Calu3 (cell line): ENCODE data around the gene FAM161B. TPM values are rescaled to one million over a fixed set of nuclear protein-coding genes. Genes with fewer than 3 reads are reported as not detected.

Experiments
- BruUV-seq: library from RNA; stranded (reverse); fragments of 400-500 nt; replicated peaks from 2 replicates; lab custom pipeline; 2021; lab: Mats Ljungman, UMichigan
- CTCF ChIA-PET: fragments of 300-600 bp; sonication (Branson Sonifier 250); formaldehyde crosslinking; loops from one replicate; lab custom pipeline; 2022; ENCODE audit warnings: antibody characterized with exemption; lab: Charles Lee
- DNase-seq: peaks from one replicate; pipeline ENCODE4 v3.0.0; 2022
- H3K27ac Mint-ChIP-seq: one replicate; pipeline ENCODE4 v1.8.0; 2022; ENCODE audit warnings: mixed read lengths; ENCODE audit not compliant: unreplicated experiment
- H3K27me3 Mint-ChIP-seq: one replicate; pipeline ENCODE4 v1.8.0; 2022; ENCODE audit warnings: mixed read lengths; ENCODE audit not compliant: unreplicated experiment
- H3K36me3 Mint-ChIP-seq: one replicate; pipeline ENCODE4 v1.8.0; 2022; ENCODE audit warnings: mild to moderate bottlenecking, moderate library complexity, mixed read lengths; ENCODE audit not compliant: insufficient read depth, unreplicated experiment
- H3K4me1 Mint-ChIP-seq: one replicate; pipeline ENCODE4 v1.8.0; 2022; ENCODE audit warnings: mild to moderate bottlenecking, low read depth, mixed read lengths; ENCODE audit not compliant: unreplicated experiment
- H3K4me3 Mint-ChIP-seq: one replicate; pipeline ENCODE4 v1.8.0; 2022; ENCODE audit warnings: mild to moderate bottlenecking, low read depth, moderate library complexity, mixed read lengths; ENCODE audit not compliant: unreplicated experiment
- H3K9me3 Mint-ChIP-seq: one replicate; pipeline ENCODE4 v1.8.0; 2022; ENCODE audit warnings: low read depth, mixed read lengths; ENCODE audit not compliant: unreplicated experiment
- intact Hi-C: fragments of 100-400 bp; cut with micrococcal nuclease; formaldehyde crosslinking; loops from one replicate; pipeline ENCODE4 v1.10.0; 2022; ENCODE audit not compliant: unreplicated experiment
- total RNA-seq: library from RNA; stranded (reverse); gene quantifications from 2 replicates; pipeline ENCODE4 v1.2.3, GENCODE V29; 2022
- TF ChIP-seq, protein P1 (sequence below): fragments of 200-600 bp; IDR thresholded peaks from one replicate; pipeline ENCODE4 v1.8.0; 2022; ENCODE audit warnings: antibody characterized with exemption; ENCODE audit not compliant: unreplicated experiment

FAM161B gene
- total RNA-seq, 1 experiment from 2014 or later, result 1.6 TPM

DNA sequence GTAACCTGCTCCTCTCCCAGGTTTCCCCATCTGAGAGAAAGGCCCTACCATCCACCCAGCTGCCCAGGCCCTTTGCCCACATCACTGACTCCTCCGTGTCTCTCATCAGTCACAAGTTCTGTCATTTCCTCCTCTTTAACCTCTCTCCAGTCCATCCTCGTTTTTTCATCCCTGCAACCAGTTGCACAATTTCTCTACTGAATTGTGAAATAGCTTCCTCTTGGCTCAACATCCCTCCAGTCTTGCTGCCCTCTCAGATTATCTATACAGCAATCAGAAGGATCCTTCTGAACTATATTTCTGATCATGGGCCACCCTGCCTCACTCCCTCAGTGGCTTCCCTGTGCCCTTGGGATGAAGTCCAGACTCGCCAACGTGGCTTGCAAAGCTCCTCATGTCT lies 6.8 kb downstream of the FAM161B start:
- H3K27me3 Mint-ChIP-seq, result peaks cover 13% of the 10 kb centered on the region
- TF ChIP-seq, protein P1, sequence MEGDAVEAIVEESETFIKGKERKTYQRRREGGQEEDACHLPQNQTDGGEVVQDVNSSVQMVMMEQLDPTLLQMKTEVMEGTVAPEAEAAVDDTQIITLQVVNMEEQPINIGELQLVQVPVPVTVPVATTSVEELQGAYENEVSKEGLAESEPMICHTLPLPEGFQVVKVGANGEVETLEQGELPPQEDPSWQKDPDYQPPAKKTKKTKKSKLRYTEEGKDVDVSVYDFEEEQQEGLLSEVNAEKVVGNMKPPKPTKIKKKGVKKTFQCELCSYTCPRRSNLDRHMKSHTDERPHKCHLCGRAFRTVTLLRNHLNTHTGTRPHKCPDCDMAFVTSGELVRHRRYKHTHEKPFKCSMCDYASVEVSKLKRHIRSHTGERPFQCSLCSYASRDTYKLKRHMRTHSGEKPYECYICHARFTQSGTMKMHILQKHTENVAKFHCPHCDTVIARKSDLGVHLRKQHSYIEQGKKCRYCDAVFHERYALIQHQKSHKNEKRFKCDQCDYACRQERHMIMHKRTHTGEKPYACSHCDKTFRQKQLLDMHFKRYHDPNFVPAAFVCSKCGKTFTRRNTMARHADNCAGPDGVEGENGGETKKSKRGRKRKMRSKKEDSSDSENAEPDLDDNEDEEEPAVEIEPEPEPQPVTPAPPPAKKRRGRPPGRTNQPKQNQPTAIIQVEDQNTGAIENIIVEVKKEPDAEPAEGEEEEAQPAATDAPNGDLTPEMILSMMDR, result no peak
- no peaks in the 10 kb centered on the region for H3K9me3 Mint-ChIP-seq
- CTCF ChIA-PET, result interaction anchor here (0.6 kb wide), 1 partner anchor 14 kb away, joined by 3 read pairs; no protein-coding TSS in a partner anchor
- DNase-seq, result no peak
- no peak overlapping the region for H3K4me3 Mint-ChIP-seq
- BruUV-seq, result no TSS peak
- peaks cover 5% of the 10 kb centered on the region for H3K36me3 Mint-ChIP-seq
- peaks cover 12% of the 10 kb centered on the region for H3K4me1 Mint-ChIP-seq
- peak overlapping the region; percentile 76 for H3K27ac Mint-ChIP-seq
- intact Hi-C loops, result no loop called here

- Mint-ChIP-seq H3K4me3 (no peak overlapping the region), H3K9me3 (no peaks in the 10 kb centered on the region), H3K4me1 (peaks cover 12% of the 10 kb centered on the region), H3K27ac (no peak overlapping the region), H3K27me3 (peaks cover 13% of the 10 kb centered on the region), H3K36me3 (peaks cover 5% of the 10 kb centered on the region)
- DNase-seq, result no peak
- intact Hi-C loops, result no loop called here
- no TSS peak for BruUV-seq
- TF ChIP-seq, protein P1, result no peak
- CTCF ChIA-PET, result interaction anchor here (0.6 kb wide), 1 partner anchor 87 kb away, joined by 3 read pairs; no protein-coding TSS in a partner anchor
Observed at GRCh38 chr14:73942180-73942579, 7.7 kb downstream of the FAM161B start.

- H3K27ac Mint-ChIP-seq, result no peak overlapping the region
- no peaks in the 10 kb centered on the region for H3K27me3 Mint-ChIP-seq
- intact Hi-C loops, result no loop called here
- CTCF ChIA-PET, result no interaction called here
- H3K9me3 Mint-ChIP-seq, result no peaks in the 10 kb centered on the region
- H3K4me1 Mint-ChIP-seq, result no peaks in the 10 kb centered on the region
- DNase-seq, result no peak
- TF ChIP-seq, protein P1, result no peak
- H3K4me3 Mint-ChIP-seq, result no peak overlapping the region
- peaks cover 23% of the 10 kb centered on the region for H3K36me3 Mint-ChIP-seq
- no TSS peak for BruUV-seq
Observed at GRCh38 chr14:73937012-73937411, 12.9 kb downstream of the FAM161B start.

- no peak for DNase-seq
- no TSS peak for BruUV-seq
- Mint-ChIP-seq H3K27ac (no peak overlapping the region), H3K4me1 (no peaks in the 10 kb centered on the region), H3K4me3 (no peak overlapping the region), H3K36me3 (peaks cover 23% of the 10 kb centered on the region), H3K27me3 (no peaks in the 10 kb centered on the region), H3K9me3 (no peaks in the 10 kb centered on the region)
- intact Hi-C loops, result no loop called here
- TF ChIP-seq, protein P1, result no peak
- CTCF ChIA-PET, result interaction anchor here (0.7 kb wide), 1 partner anchor 106 kb away, joined by 3 read pairs; no protein-coding TSS in a partner anchor
Observed at GRCh38 chr14:73936548-73936947, 13.3 kb downstream of the FAM161B start.
